GM19238 (cell line): ENCODE results near the gene ULK4.

Source experiments
- DNase-seq: peaks from one replicate; pipeline ENCODE4 v3.0.0; 2011; ENCODE audit warnings: low spot score; ENCODE audit not compliant: insufficient read length

ULK4 gene

GRCh38 chr3:41369838-41370237, 592.1 kb downstream of the ULK4 start:
- no peak for DNase-seq

GRCh38 chr3:41365973-41366372, 595.9 kb downstream of the ULK4 start:
- no peak for DNase-seq

- DNase-seq = no peak
Measured at GRCh38 chr3:41364736-41365135, 597.2 kb downstream of the ULK4 start.

GRCh38 chr3:41363830-41364523, 597.9 kb downstream of the ULK4 start:
- no peak for DNase-seq

- DNase-seq = no peak
Measured at GRCh38 chr3:41362638-41363559, 599.0 kb downstream of the ULK4 start.

GRCh38 chr3:41357271-41357670, 604.6 kb downstream of the ULK4 start:
- DNase-seq = no peak

- DNase-seq = no peak
Measured at GRCh38 chr3:41356775-41357174, 605.1 kb downstream of the ULK4 start.

- DNase-seq = no peak
Measured at GRCh38 chr3:41352510-41352909, 609.4 kb downstream of the ULK4 start.

- no peak for DNase-seq
Measured at GRCh38 chr3:41350441-41350840, 611.5 kb downstream of the ULK4 start.

GRCh38 chr3:41348401-41348800, 613.5 kb downstream of the ULK4 start:
- DNase-seq = no peak

- no peak for DNase-seq
Measured at GRCh38 chr3:41346698-41347270, 615.1 kb downstream of the ULK4 start.

- DNase-seq = no peak
Measured at GRCh38 chr3:41345788-41346187, 616.1 kb downstream of the ULK4 start.

GRCh38 chr3:41339758-41340157, 622.1 kb downstream of the ULK4 start:
- DNase-seq = no peak

GRCh38 chr3:41338276-41338675, 623.6 kb downstream of the ULK4 start:
- no peak for DNase-seq

- no peak for DNase-seq
Measured at GRCh38 chr3:41334426-41334825, 627.5 kb downstream of the ULK4 start.

- DNase-seq = no peak
Measured at GRCh38 chr3:41331041-41331440, 630.9 kb downstream of the ULK4 start.

GRCh38 chr3:41330465-41330864, 631.4 kb downstream of the ULK4 start:
- DNase-seq = no peak

- DNase-seq = no peak
Measured at GRCh38 chr3:41329881-41330280, 632.0 kb downstream of the ULK4 start.

- DNase-seq = no peak
Measured at GRCh38 chr3:41328926-41329325, 633.0 kb downstream of the ULK4 start.

GRCh38 chr3:41327718-41328117, 634.2 kb downstream of the ULK4 start:
- no peak for DNase-seq

GRCh38 chr3:41324156-41324475, 637.8 kb downstream of the ULK4 start:
- DNase-seq = no peak

GRCh38 chr3:41323467-41324155, 638.3 kb downstream of the ULK4 start:
- no peak for DNase-seq
